T47D (cell line): Measurements from ENCODE around the gene NRIP1.

Source experiments
- DNase-seq, 2 experiments: peaks; one replicate each; pipeline versions ENCODE4 v3.0.0 to v3.0.0-alpha.2; 2011 to 2012; ENCODE audit warnings: low read depth in 1 of 2, low spot score in 1 of 2
- JUND ChIP-seq: IDR thresholded peaks from 2 replicates; pipeline ENCODE4 v1.6.1; 2012; ENCODE audit warnings: low read depth
- in situ Hi-C: cut with HindIII; loops from 2 replicates; pipeline ENCODE4 v1.10.0; 2016; ENCODE audit warnings: low sequenced_read_pairs, low pct_unique_long_range_greater_than_20kb

The NRIP1 gene

GRCh38 chr21:15090390-15090789, 25.6 kb upstream of the NRIP1 start:
- DNase-seq, result no peak
- in situ Hi-C loops, result no loop called here

GRCh38 chr21:15088488-15088887, 23.7 kb upstream of the NRIP1 start:
- in situ Hi-C loops, result no loop called here

More at GRCh38 chr21:15090390-15090789, 25.6 kb upstream of the NRIP1 start:
- no peak for TF ChIP-seq JUND

GRCh38 chr21:15084668-15085067, 19.9 kb upstream of the NRIP1 start:
- in situ Hi-C loops, result no loop called here

More at GRCh38 chr21:15088488-15088887, 23.7 kb upstream of the NRIP1 start:
- no peak for DNase-seq
- no peak for TF ChIP-seq JUND

GRCh38 chr21:15080526-15080925, 15.7 kb upstream of the NRIP1 start:
- no peak for TF ChIP-seq JUND
- DNase-seq, result no peak
- in situ Hi-C loops, result no loop called here

More at GRCh38 chr21:15084668-15085067, 19.9 kb upstream of the NRIP1 start:
- DNase-seq, result no peak
- TF ChIP-seq JUND, result no peak

- DNase-seq, result no peak
- in situ Hi-C loops, result no loop called here
- no peak for TF ChIP-seq JUND
Observed at GRCh38 chr21:15079269-15079668, 14.5 kb upstream of the NRIP1 start.

- DNase-seq, result no peak
- in situ Hi-C loops, result no loop called here
- no peak for TF ChIP-seq JUND
Observed at GRCh38 chr21:15078180-15078579, 13.4 kb upstream of the NRIP1 start.

GRCh38 chr21:15077529-15078145, 12.8 kb upstream of the NRIP1 start:
- DNase-seq, result no peak
- in situ Hi-C loops, result no loop called here
- TF ChIP-seq JUND, result no peak

- no peak for TF ChIP-seq JUND
- in situ Hi-C loops, result no loop called here
- DNase-seq, result no peak
Observed at GRCh38 chr21:15076730-15077129, 11.9 kb upstream of the NRIP1 start.

- TF ChIP-seq JUND, result no peak
- DNase-seq, result no peak
- in situ Hi-C loops, result no loop called here
Observed at GRCh38 chr21:15071009-15071408, 6.2 kb upstream of the NRIP1 start.

- in situ Hi-C loops, result no loop called here
- TF ChIP-seq JUND, result no peak
Observed at GRCh38 chr21:15066123-15066575, 1.3 kb upstream of the NRIP1 start.

GRCh38 chr21:15065392-15066122, 757 bp upstream of the NRIP1 start:
- in situ Hi-C loops, result no loop called here
- peak; percentile 66 to 82 for DNase-seq
- TF ChIP-seq JUND, result no peak

More at GRCh38 chr21:15066123-15066575, 1.3 kb upstream of the NRIP1 start:
- DNase-seq, result no peak

- in situ Hi-C loops, result no loop called here
- peak; percentile 42 to 52 for DNase-seq
- no peak for TF ChIP-seq JUND
Observed at GRCh38 chr21:15063814-15064575, 805 bp downstream of the NRIP1 start.

GRCh38 chr21:15063081-15063813, 1.6 kb downstream of the NRIP1 start:
- in situ Hi-C loops, result no loop called here
- peak; percentile 30 to 37 for DNase-seq
- no peak for TF ChIP-seq JUND
